HFF-Myc (cell line): ENCODE results near the gene GAS7.

Experiments
- DNase-seq: peaks from one replicate; pipeline ENCODE4 v3.0.0-alpha.2; 2011; ENCODE audit warnings: low read depth; ENCODE audit errors: extremely low read depth
- H3K4me3 ChIP-seq: replicated peaks from 2 replicates; pipeline ENCODE4 v1.5.1; 2011; ENCODE audit warnings: low read depth, mild to moderate bottlenecking, control low read depth, low read length
- TF ChIP-seq, protein P1 (sequence below): IDR thresholded peaks from 2 replicates; pipeline ENCODE4 v1.5.1; 2012; ENCODE audit warnings: mild to moderate bottlenecking, low read depth, low read length, control low read depth; ENCODE audit errors: missing control alignments

The GAS7 gene

DNA sequence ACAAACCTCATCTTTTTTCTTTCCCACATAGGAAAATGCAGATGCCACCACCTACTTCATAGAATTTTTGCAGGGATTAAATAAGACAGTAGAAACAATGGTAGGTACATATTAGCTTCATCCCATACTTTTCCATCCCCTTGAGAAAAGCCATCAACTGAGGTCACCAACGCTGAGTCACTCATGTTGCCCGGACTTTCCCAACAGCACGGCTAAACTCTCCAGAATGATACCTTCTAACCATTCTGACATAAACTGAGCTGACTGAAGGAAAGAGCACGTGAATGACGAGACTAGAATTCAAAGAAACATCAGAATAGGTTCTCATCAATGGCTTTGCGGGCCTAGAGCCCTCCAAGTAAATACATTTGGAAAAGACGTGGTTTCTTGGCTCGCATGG lies 147.3 kb downstream of the GAS7 start:
- H3K4me3 ChIP-seq: no peak overlapping the region
- TF ChIP-seq, protein P1, sequence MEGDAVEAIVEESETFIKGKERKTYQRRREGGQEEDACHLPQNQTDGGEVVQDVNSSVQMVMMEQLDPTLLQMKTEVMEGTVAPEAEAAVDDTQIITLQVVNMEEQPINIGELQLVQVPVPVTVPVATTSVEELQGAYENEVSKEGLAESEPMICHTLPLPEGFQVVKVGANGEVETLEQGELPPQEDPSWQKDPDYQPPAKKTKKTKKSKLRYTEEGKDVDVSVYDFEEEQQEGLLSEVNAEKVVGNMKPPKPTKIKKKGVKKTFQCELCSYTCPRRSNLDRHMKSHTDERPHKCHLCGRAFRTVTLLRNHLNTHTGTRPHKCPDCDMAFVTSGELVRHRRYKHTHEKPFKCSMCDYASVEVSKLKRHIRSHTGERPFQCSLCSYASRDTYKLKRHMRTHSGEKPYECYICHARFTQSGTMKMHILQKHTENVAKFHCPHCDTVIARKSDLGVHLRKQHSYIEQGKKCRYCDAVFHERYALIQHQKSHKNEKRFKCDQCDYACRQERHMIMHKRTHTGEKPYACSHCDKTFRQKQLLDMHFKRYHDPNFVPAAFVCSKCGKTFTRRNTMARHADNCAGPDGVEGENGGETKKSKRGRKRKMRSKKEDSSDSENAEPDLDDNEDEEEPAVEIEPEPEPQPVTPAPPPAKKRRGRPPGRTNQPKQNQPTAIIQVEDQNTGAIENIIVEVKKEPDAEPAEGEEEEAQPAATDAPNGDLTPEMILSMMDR: no peak
- no peak for DNase-seq

DNA sequence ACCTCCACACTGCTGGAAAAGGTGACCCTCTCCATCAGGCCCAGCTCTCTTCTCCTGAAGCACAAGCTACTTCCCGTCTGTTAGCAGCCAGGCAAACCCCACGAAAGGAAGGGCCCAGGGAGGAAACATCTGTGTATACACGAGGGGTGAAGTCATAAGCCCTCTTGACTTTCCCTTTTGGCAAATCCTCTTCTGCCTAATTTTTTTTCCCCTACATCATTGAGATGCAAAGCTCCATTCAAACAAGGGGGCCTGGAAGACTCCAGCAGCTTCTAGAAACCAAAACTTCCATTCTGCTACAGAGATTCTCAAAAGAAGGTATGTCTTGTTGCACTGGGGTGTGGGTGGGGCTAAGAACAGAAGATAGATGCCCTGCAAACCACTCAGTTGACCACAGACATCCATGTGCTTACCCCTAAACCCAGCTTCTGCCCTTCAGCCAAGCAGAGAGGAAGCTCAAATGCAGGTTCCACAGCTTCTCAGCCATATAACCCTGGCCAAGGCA lies 147.8 kb downstream of the GAS7 start:
- peak; percentile 25 for DNase-seq
- H3K4me3 ChIP-seq: no peak overlapping the region
- TF ChIP-seq, protein P1: no peak

GRCh38 chr17:10048629-10049350 lies 149.6 kb downstream of the GAS7 start:
- no peak for DNase-seq
- TF ChIP-seq, protein P1: no peak
- no peak overlapping the region for H3K4me3 ChIP-seq

GRCh38 chr17:10046786-10047785 lies 151.3 kb downstream of the GAS7 start:
- TF ChIP-seq, protein P1: no peak
- DNase-seq: no peak
- no peak overlapping the region for H3K4me3 ChIP-seq

- no peak overlapping the region for H3K4me3 ChIP-seq
- DNase-seq: no peak
- TF ChIP-seq, protein P1: no peak
These were observed 152.3 kb downstream of the GAS7 start for GRCh38 chr17:10045871-10046658.

GRCh38 chr17:10042589-10043244 lies 155.7 kb downstream of the GAS7 start:
- TF ChIP-seq, protein P1: no peak
- DNase-seq: no peak
- no peak overlapping the region for H3K4me3 ChIP-seq
